Measurements from ENCODE around the gene NRCAM. TPM values are rescaled to one million over a fixed set of nuclear protein-coding genes. Genes with fewer than 3 reads are reported as not detected.

NRCAM gene
- total and polyA plus RNA-seq, 2 experiments from 2014 or later: 0.76 to 3.9 TPM

- no peak for TF ChIP-seq CTCF (IDR thresholded peaks at IDR 0.05; ENCODE audit: low read depth, low read length)
- Histone ChIP-seq H3K4me3 (no peak overlapping the region), H3K36me3 (no peaks in the 10 kb centered on the region), H3K27me3 (no peaks in the 10 kb centered on the region), H3K4me1 (ENCODE audit: low read depth) (peaks cover 10% of the 10 kb centered on the region), H3K9me3 (ENCODE audit: low read depth) (no peaks in the 10 kb centered on the region), H3K27ac (no peak overlapping the region)
- no peak for DNase-seq (ENCODE audit: low read depth in 1 of 2, low spot score in 1 of 2)
Measured at GRCh38 chr7:108385834-108386422, 70.3 kb downstream of the NRCAM start.

GRCh38 chr7:108384716-108385483 lies 71.3 kb downstream of the NRCAM start:
- Histone ChIP-seq H3K27ac (no peak overlapping the region), H3K27me3 (no peaks in the 10 kb centered on the region), H3K4me3 (no peak overlapping the region), H3K9me3 (ENCODE audit: low read depth) (no peaks in the 10 kb centered on the region), H3K4me1 (ENCODE audit: low read depth) (peaks cover 10% of the 10 kb centered on the region), H3K36me3 (no peaks in the 10 kb centered on the region)
- TF ChIP-seq CTCF (IDR thresholded peaks at IDR 0.05; ENCODE audit: low read depth, low read length): no peak
- no peak for DNase-seq (ENCODE audit: low read depth in 1 of 2, low spot score in 1 of 2)

GRCh38 chr7:108382932-108383331 lies 73.3 kb downstream of the NRCAM start:
- Histone ChIP-seq H3K4me1 (ENCODE audit: low read depth) (peaks cover 10% of the 10 kb centered on the region), H3K27ac (no peak overlapping the region), H3K9me3 (ENCODE audit: low read depth) (no peaks in the 10 kb centered on the region), H3K4me3 (no peak overlapping the region), H3K36me3 (no peaks in the 10 kb centered on the region), H3K27me3 (no peaks in the 10 kb centered on the region)
- DNase-seq (ENCODE audit: low read depth in 1 of 2, low spot score in 1 of 2): no peak
- no peak for TF ChIP-seq CTCF (IDR thresholded peaks at IDR 0.05; ENCODE audit: low read depth, low read length)

GRCh38 chr7:108380517-108380916 lies 75.7 kb downstream of the NRCAM start:
- Histone ChIP-seq H3K27me3 (no peaks in the 10 kb centered on the region), H3K9me3 (ENCODE audit: low read depth) (no peaks in the 10 kb centered on the region), H3K36me3 (no peaks in the 10 kb centered on the region), H3K4me1 (ENCODE audit: low read depth) (peaks cover 10% of the 10 kb centered on the region), H3K4me3 (no peak overlapping the region), H3K27ac (no peak overlapping the region)
- DNase-seq (ENCODE audit: low read depth in 1 of 2, low spot score in 1 of 2): no peak
- TF ChIP-seq CTCF (IDR thresholded peaks at IDR 0.05; ENCODE audit: low read depth, low read length): no peak

GRCh38 chr7:108376206-108376605 lies 80.0 kb downstream of the NRCAM start:
- Histone ChIP-seq H3K27me3 (no peaks in the 10 kb centered on the region), H3K27ac (no peak overlapping the region), H3K9me3 (ENCODE audit: low read depth) (no peaks in the 10 kb centered on the region), H3K4me3 (no peak overlapping the region), H3K36me3 (no peaks in the 10 kb centered on the region), H3K4me1 (ENCODE audit: low read depth) (no peaks in the 10 kb centered on the region)
- TF ChIP-seq CTCF (IDR thresholded peaks at IDR 0.05; ENCODE audit: low read depth, low read length): no peak
- DNase-seq (ENCODE audit: low read depth in 1 of 2, low spot score in 1 of 2): no peak

Measured in cardiac muscle cell (in vitro differentiated cells and primary cell).